Stimulated activated CD8-positive, alpha-beta memory T cell treated with anti-CD3 and anti-CD28 coated beads, Interleukin-2, amount 100 ng/mL, for 48 hours (primary cell): ENCODE data around the gene CNKSR3.

Experiments used
- DNase-seq, 2 donors: peaks; one replicate each; pipeline ENCODE4 v3.0.0-alpha.2; 2020; ENCODE audit warnings: low read depth in 2 of 2

Gene CNKSR3

GRCh38 chr6:154457046-154457713, 53.3 kb downstream of the CNKSR3 start:
- no peak for DNase-seq

GRCh38 chr6:154453329-154453728, 57.2 kb downstream of the CNKSR3 start:
- no peak for DNase-seq

GRCh38 chr6:154450498-154450897, 60.0 kb downstream of the CNKSR3 start:
- no peak for DNase-seq

GRCh38 chr6:154448448-154449096, 61.9 kb downstream of the CNKSR3 start:
- no peak for DNase-seq

- no peak for DNase-seq
Observed at GRCh38 chr6:154447954-154448353, 62.5 kb downstream of the CNKSR3 start.

GRCh38 chr6:154446984-154447383, 63.5 kb downstream of the CNKSR3 start:
- DNase-seq: no peak

GRCh38 chr6:154445417-154445816, 65.1 kb downstream of the CNKSR3 start:
- DNase-seq: no peak

- DNase-seq: no peak
Observed at GRCh38 chr6:154441995-154442310, 68.5 kb downstream of the CNKSR3 start.

- DNase-seq: no peak
Observed at GRCh38 chr6:154440422-154441043, 70.0 kb downstream of the CNKSR3 start.

GRCh38 chr6:154440022-154440421, 70.5 kb downstream of the CNKSR3 start:
- no peak for DNase-seq

- DNase-seq: no peak
Observed at GRCh38 chr6:154438882-154439415, 71.5 kb downstream of the CNKSR3 start.

- DNase-seq: no peak
Observed at GRCh38 chr6:154435400-154435945, 75.0 kb downstream of the CNKSR3 start.

GRCh38 chr6:154434662-154435061, 75.8 kb downstream of the CNKSR3 start:
- DNase-seq: no peak

- DNase-seq: no peak
Observed at GRCh38 chr6:154433477-154434241, 76.8 kb downstream of the CNKSR3 start.

GRCh38 chr6:154432533-154433476, 77.7 kb downstream of the CNKSR3 start:
- DNase-seq: no peak

GRCh38 chr6:154430481-154430919, 80.0 kb downstream of the CNKSR3 start:
- DNase-seq: no peak

GRCh38 chr6:154429711-154430110, 80.8 kb downstream of the CNKSR3 start:
- DNase-seq: no peak

- DNase-seq: no peak
Observed at GRCh38 chr6:154428897-154429296, 81.6 kb downstream of the CNKSR3 start.

- DNase-seq: no peak
Observed at GRCh38 chr6:154427446-154427845, 83.0 kb downstream of the CNKSR3 start.

GRCh38 chr6:154426997-154427396, 83.5 kb downstream of the CNKSR3 start:
- DNase-seq: no peak

- DNase-seq: no peak
Observed at GRCh38 chr6:154425034-154425433, 85.5 kb downstream of the CNKSR3 start.
